A549 (cell line): ENCODE measurements around the gene DES. TPM values are rescaled to one million over a fixed set of nuclear protein-coding genes. Genes with fewer than 3 reads are reported as not detected.

ENCODE experiments used
- ATAC-seq, 2 experiments: fragments of 200-7000 bp in 1 of 2; fragments of >200 bp in 1 of 2; cut with Nextera tagmentation in 1 of 2; cut with Tn5 transposase in 1 of 2; 3 replicates each; pipeline versions ENCODE4 v1.8.0 to v1.9.1; 2018 to 2020; ENCODE audit warnings: mild to moderate bottlenecking in 1 of 2, moderate library complexity in 1 of 2
- CTCF ChIA-PET: fragments of 300-600 bp; sonication (Branson Sonifier 250); formaldehyde crosslinking; extraction: SDS; loops from one replicate; lab custom pipeline; 2021; ENCODE audit warnings: antibody characterized with exemption, inconsistent platforms; lab: Yijun Ruan, JAX
- POLR2A ChIA-PET: fragments of 350-600 bp; formaldehyde crosslinking; extraction: SDS; loops from one replicate; lab custom pipeline; 2021; ENCODE audit warnings: antibody characterized with exemption, inconsistent platforms; lab: Yijun Ruan, JAX
- DNase-seq, 2 experiments: peaks; one replicate each; pipeline versions ENCODE4 v3.0.0 to v3.0.0-alpha.2; 2011 to 2016; ENCODE audit warnings: low read depth in 1 of 2, low spot score in 1 of 2
- FAIRE-seq: peaks from 2 replicates; lab custom pipeline; 2011; peaks lifted over from hg19 to GRCh38; lab: Jason Lieb, UNC
- H3K27ac ChIP-seq, 2 experiments: fragments of >200 bp; sonication (Bioruptor Twin); formaldehyde crosslinking; 3 replicates each; pipeline ENCODE4 v1.5.1; 2016 to 2017
- H3K4me1 ChIP-seq: fragments of >200 bp; sonication (Bioruptor Twin); formaldehyde crosslinking; 3 replicates; pipeline ENCODE4 v1.6.1; 2016
- H3K4me2 ChIP-seq: fragments of >200 bp; sonication (Bioruptor Twin); formaldehyde crosslinking; 3 replicates; pipeline ENCODE4 v1.6.1; 2016
- H3K4me3 ChIP-seq: fragments of >200 bp; sonication (Bioruptor Twin); formaldehyde crosslinking; 3 replicates; pipeline ENCODE4 v1.5.1; 2016
- H3K9me3 ChIP-seq: fragments of >200 bp; sonication (Bioruptor Twin); formaldehyde crosslinking; 3 replicates; pipeline ENCODE4 v1.6.1; 2016
- CBX2 ChIP-seq: fragments of 200-600 bp; sonication (generic); IDR thresholded peaks from 2 replicates; pipeline ENCODE4 v1.6.1; 2016; ENCODE audit warnings: low read depth, mild to moderate bottlenecking, borderline replicate concordance
- CBX8 ChIP-seq: fragments of 200-600 bp; sonication (generic); IDR thresholded peaks from 2 replicates; pipeline ENCODE4 v1.6.1; 2016
- CHD4 ChIP-seq: fragments of 200-600 bp; sonication (generic); IDR thresholded peaks from 2 replicates; pipeline ENCODE4 v1.6.1; 2016; ENCODE audit warnings: antibody characterized with exemption, mild to moderate bottlenecking, borderline replicate concordance
- CTCF ChIP-seq: fragments of >200 bp; sonication (Bioruptor Twin); formaldehyde crosslinking; IDR thresholded peaks from 3 replicates; pipeline ENCODE4 v1.5.1; 2016
- E2F6 ChIP-seq: IDR thresholded peaks from 2 replicates; pipeline ENCODE4 v1.6.1; 2012; ENCODE audit warnings: low read depth, borderline replicate concordance
- EHF ChIP-seq: fragments of 250-450 bp; sonication (Bioruptor Pico); IDR thresholded peaks from 2 replicates; pipeline ENCODE4 v1.5.0; 2020; ENCODE audit warnings: mild to moderate bottlenecking
- EP300 ChIP-seq, 2 experiments: fragments of >200 bp; sonication (Bioruptor Twin); formaldehyde crosslinking; IDR thresholded peaks; 2 replicates in 1 of 2; 3 replicates in 1 of 2; pipeline ENCODE4 v1.6.1; 2016 to 2017
- ESRRA ChIP-seq: fragments of 150-350 bp; IDR thresholded peaks from 2 replicates; pipeline ENCODE4 v1.6.1; 2014; ENCODE audit warnings: mild to moderate bottlenecking, low read length, borderline replicate concordance
- HDAC2 ChIP-seq: fragments of 200-600 bp; sonication (generic); IDR thresholded peaks from 2 replicates; pipeline ENCODE4 v1.6.1; 2016
- HES2 ChIP-seq: fragments of >200 bp; sonication (Bioruptor Twin); formaldehyde crosslinking; IDR thresholded peaks from 2 replicates; pipeline ENCODE4 v1.6.1; 2016
- HEYL ChIP-seq: fragments of 250-450 bp; sonication (Bioruptor Pico); IDR thresholded peaks from 2 replicates; pipeline ENCODE4 v1.8.0; 2021; ENCODE audit warnings: mild to moderate bottlenecking, moderate library complexity
- HOXB13 ChIP-seq: fragments of 250-450 bp; sonication (Bioruptor Pico); IDR thresholded peaks from 2 replicates; pipeline ENCODE4 v1.5.0; 2020; ENCODE audit warnings: low read depth, mild to moderate bottlenecking, moderate library complexity
- JUN ChIP-seq, 2 experiments: fragments of >200 bp; sonication (Bioruptor Twin); formaldehyde crosslinking; IDR thresholded peaks; 2 replicates in 1 of 2; 3 replicates in 1 of 2; pipeline ENCODE4 v1.6.1; 2016 to 2017
- KDM5A ChIP-seq: fragments of 200-600 bp; sonication (generic); IDR thresholded peaks from 2 replicates; pipeline ENCODE4 v1.6.1; 2016; ENCODE audit warnings: antibody characterized with exemption, mild to moderate bottlenecking
- MAFK ChIP-seq: fragments of 450-650 bp; IDR thresholded peaks from 2 replicates; pipeline ENCODE4 v1.6.1; 2014; ENCODE audit not compliant: partially characterized antibody
- MAX ChIP-seq: IDR thresholded peaks from 2 replicates; pipeline ENCODE4 v1.6.1; 2012
- MAZ ChIP-seq: fragments of 150-350 bp; IDR thresholded peaks from 2 replicates; pipeline ENCODE4 v1.6.1; 2014; ENCODE audit warnings: antibody characterized with exemption, low read depth, low read length, borderline replicate concordance
- NFE2L2 ChIP-seq: fragments of 150-350 bp; conservative IDR thresholded peaks from 2 replicates; pipeline ENCODE4 v1.6.1; 2014; ENCODE audit warnings: low read length
- NR3C1 ChIP-seq: fragments of >200 bp; sonication (Bioruptor Twin); formaldehyde crosslinking; IDR thresholded peaks from 3 replicates; pipeline ENCODE4 v1.6.1; 2017
- PBX3 ChIP-seq: IDR thresholded peaks from 2 replicates; pipeline ENCODE4 v1.6.1; 2012
- REST ChIP-seq: fragments of 200-600 bp; sonication (generic); IDR thresholded peaks from 2 replicates; pipeline ENCODE4 v1.6.1; 2016; ENCODE audit warnings: antibody characterized with exemption, mild to moderate bottlenecking, moderate library complexity
- SMC3 ChIP-seq: fragments of >200 bp; sonication (Bioruptor Twin); formaldehyde crosslinking; IDR thresholded peaks from 3 replicates; pipeline ENCODE4 v1.6.1; 2018; ENCODE audit warnings: inconsistent platforms
- USF2 ChIP-seq: fragments of 450-650 bp; IDR thresholded peaks from 2 replicates; pipeline ENCODE4 v1.6.1; 2014; ENCODE audit warnings: antibody characterized with exemption
- ZC3H11A ChIP-seq: fragments of 450-650 bp; IDR thresholded peaks from 2 replicates; pipeline ENCODE4 v1.6.1; 2014; ENCODE audit warnings: antibody characterized with exemption, mild to moderate bottlenecking
- ZNF302 ChIP-seq: fragments of 250-450 bp; sonication (Bioruptor Pico); IDR thresholded peaks from 2 replicates; pipeline ENCODE4 v1.9.0; 2021; ENCODE audit warnings: inconsistent platforms, mild to moderate bottlenecking, moderate library complexity
- WGBS: methylation state at CpG from one replicate; pipeline ENCODE4 v1.1.6; 2017; ENCODE audit errors: missing lambda C conversion rate; 5-methylcytosine and 5-hydroxymethylcytosine counted together
- polyA plus RNA-seq, 4 experiments: library from polyadenylated mRNA; depleted of rRNA in 3 of 4; stranded (reverse); fragments of >200 nt; fragmentation: RNase III in 1 of 4; extraction: RNeasy Plus Mini Kit Qiagen cat#74134 plus additional on column Dnase treatment in 1 of 4; gene quantifications; 2 replicates in 3 of 4; 3 replicates in 1 of 4; pipeline ENCODE4 v1.2.3, GENCODE V29; 2011 to 2017

The DES gene
- polyA plus RNA-seq, 2 of the 4 experiments (the other 2 are of a cell fraction) = 0.06 TPM; not detected in 1

- no peak for TF ChIP-seq HOXB13 (CRISPR knock-in tag)
- TF ChIP-seq CBX2 = no peak
- no peak for TF ChIP-seq E2F6
- TF ChIP-seq CHD4 = no peak
- TF ChIP-seq CBX8 = no peak
- TF ChIP-seq MAFK = no peak
- TF ChIP-seq ZNF302 (CRISPR knock-in tag) = no peak
- TF ChIP-seq SMC3 = no peak
- no peak for TF ChIP-seq KDM5A
- no peak for TF ChIP-seq HES2
- Histone ChIP-seq H3K27ac (peak overlapping the region; percentile 58 to 79; a peak in 4 of 6 replicates), H3K4me2 (no peak overlapping the region), H3K4me3 (no peak overlapping the region), H3K4me1 (peaks cover 12% of the 10 kb centered on the region), H3K9me3 (no peaks in the 10 kb centered on the region)
- WGBS = 98% methylated on average over 11 of the region's 23 CpGs
- ATAC-seq = no peak
- ChIA-PET CTCF (interaction anchor here (2.0 to 89.4 kb wide), 3 partner anchors 1 to 65 kb away, joined by 17 to 3291 read pairs (median 3291); partner anchors contain the start of genes ASIC4, CHPF, GMPPA and SPEG), POLR2A (interaction anchor here (0.8 kb wide), 1 partner anchor 30 kb away, joined by 3 read pairs; the partner anchor contains the start of gene GMPPA)
- no peak for FAIRE-seq
- no peak for DNase-seq
These were observed 50.4 kb downstream of the DES start for GRCh38 chr2:219468410-219469185.

GRCh38 chr2:219469186-219469724, 51.1 kb downstream of the DES start:
- WGBS = 69% methylated on average over 9 of the region's 16 CpGs
- Histone ChIP-seq H3K4me3 (no peak overlapping the region), H3K27ac (peak overlapping the region; percentile 58 to 79; a peak in 5 of 6 replicates), H3K4me1 (peaks cover 12% of the 10 kb centered on the region), H3K9me3 (no peaks in the 10 kb centered on the region), H3K4me2 (0 out of 3 replicates have a peak overlapping the region, but pooled peaks have one; percentile 19)
- CTCF ChIA-PET = interaction anchor here (1.9 to 89.4 kb wide), 3 partner anchors 1 to 67 kb away, joined by 6 to 3291 read pairs (median 3291); partner anchors contain the start of genes ASIC4, CHPF, GMPPA and SPEG
- FAIRE-seq (no peak), ATAC-seq (peak; percentile 55 to 76; a peak in 5 of 6 replicates), DNase-seq (peak; percentile 40 to 55)
- POLR2A ChIA-PET = no interaction called here
- TF ChIP-seq JUN (IDR thresholded peaks at IDR 0.05) = no peak
- no peak for TF ChIP-seq PBX3
- TF ChIP-seq CTCF = no peak
- no peak for TF ChIP-seq REST
- TF ChIP-seq CBX2 = no peak
- no peak for TF ChIP-seq ZC3H11A
- no peak for TF ChIP-seq HEYL
- no peak for TF ChIP-seq EHF
- TF ChIP-seq MAFK = peak; percentile 82
- TF ChIP-seq MAZ = no peak
- TF ChIP-seq HES2 = no peak
- no peak for TF ChIP-seq USF2
- peak; percentile 36 for TF ChIP-seq NFE2L2
- no peak for TF ChIP-seq NR3C1
- no peak for TF ChIP-seq ESRRA
- TF ChIP-seq EP300 (IDR thresholded peaks at IDR 0.05) = no peak
- no peak for TF ChIP-seq HDAC2
- no peak for TF ChIP-seq E2F6
- no peak for TF ChIP-seq MAX
